GM20000 (cell line): ENCODE results near the gene MORN1.

Source experiments
- DNase-seq: peaks from one replicate; pipeline ENCODE4 v3.0.0; 2012; ENCODE audit warnings: low spot score
- CTCF ChIP-seq: IDR thresholded peaks from 2 replicates; pipeline ENCODE4 v1.5.1; 2012; ENCODE audit warnings: mild to moderate bottlenecking, control low read depth; ENCODE audit errors: extremely low read depth, missing control alignments

The MORN1 gene

GRCh38 chr1:2290595-2291510 is 100.5 kb downstream of the MORN1 start:
- no peak for TF ChIP-seq CTCF
- peak; percentile 76 for DNase-seq

GRCh38 chr1:2290171-2290578 is 101.2 kb downstream of the MORN1 start:
- no peak for DNase-seq
- TF ChIP-seq CTCF = no peak

GRCh38 chr1:2289607-2290006 is 101.7 kb downstream of the MORN1 start:
- no peak for DNase-seq
- no peak for TF ChIP-seq CTCF

- DNase-seq = no peak
- TF ChIP-seq CTCF = no peak
Measured at GRCh38 chr1:2288816-2289536, 102.4 kb downstream of the MORN1 start.

- no peak for TF ChIP-seq CTCF
- DNase-seq = no peak
Measured at GRCh38 chr1:2288311-2288710, 103.0 kb downstream of the MORN1 start.

GRCh38 chr1:2287649-2288048 is 103.7 kb downstream of the MORN1 start:
- TF ChIP-seq CTCF = no peak
- DNase-seq = no peak

- no peak for DNase-seq
- TF ChIP-seq CTCF = no peak
Measured at GRCh38 chr1:2286923-2287322, 104.4 kb downstream of the MORN1 start.
